Astrocyte of the hippocampus (primary cell): ENCODE results near the gene MMRN2.
A peak's percentile ranks its signal among the peaks of the same experiment; 100 is the strongest.

Experiments
- DNase-seq: peaks from one replicate; pipeline ENCODE4 v3.0.0; 2011; ENCODE audit warnings: low read depth, low spot score

MMRN2 gene

DNA sequence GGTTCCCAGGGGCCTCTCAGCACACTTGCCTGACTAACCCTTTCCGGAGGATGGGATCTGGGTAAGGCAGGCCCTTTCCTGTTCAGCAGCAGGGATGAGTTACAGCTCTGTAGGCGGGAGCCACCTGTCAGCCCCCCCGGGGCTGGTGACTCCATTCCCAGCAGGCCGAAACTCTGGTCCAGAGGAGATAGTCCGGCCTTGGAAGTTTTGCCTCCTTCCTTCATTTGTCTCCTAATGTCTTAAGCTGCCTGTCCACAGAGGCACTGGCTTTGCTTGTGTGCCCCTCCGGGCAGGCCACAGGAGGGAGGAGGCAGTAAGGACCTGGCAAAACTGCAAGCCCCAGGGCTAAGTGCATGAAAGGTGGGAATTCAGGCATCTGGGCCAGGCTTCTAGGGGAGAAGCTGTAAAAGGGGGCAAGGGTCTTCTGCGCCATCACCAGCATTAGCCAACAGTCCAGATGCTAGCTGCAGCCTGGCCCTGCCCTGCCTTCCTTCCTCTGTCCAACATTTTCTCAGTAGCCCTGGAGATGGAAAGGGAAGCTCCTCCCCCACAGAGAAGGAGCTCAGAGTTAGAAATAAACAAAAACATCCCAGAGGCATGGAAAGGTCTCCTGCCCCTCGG, 12.1 kb upstream of the MMRN2 start:
- DNase-seq: no peak

DNA sequence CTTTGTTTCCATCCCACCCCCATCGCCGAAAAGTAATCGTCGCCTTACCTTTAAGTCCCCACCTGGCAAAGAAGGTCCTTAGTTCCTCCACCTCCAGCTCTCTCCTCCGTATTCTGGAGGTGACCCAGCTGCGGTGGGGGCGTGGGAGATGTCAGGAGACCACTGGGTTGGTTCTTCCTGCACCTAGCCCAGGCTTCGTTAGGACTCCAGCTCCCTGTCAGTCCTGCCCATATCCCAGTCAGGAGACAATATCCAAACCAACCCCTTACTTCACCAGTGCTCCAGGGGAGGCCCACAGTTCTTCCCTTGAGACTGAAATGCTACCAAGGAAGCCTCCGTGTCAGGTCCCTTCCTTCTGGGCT, 11.6 kb upstream of the MMRN2 start:
- DNase-seq: no peak

GRCh38 chr10:86968271-86968993, 11.0 kb upstream of the MMRN2 start, which contains the start of gene ADIRF:
Gene ADIRF, plus strand, starts transcription at chr10:86968482. Its CDS starts 63 bp downstream, at chr10:86968545.
- no peak for DNase-seq

- no peak for DNase-seq
These were observed 10.1 kb upstream of the MMRN2 start for GRCh38 chr10:86967481-86967941.

DNA sequence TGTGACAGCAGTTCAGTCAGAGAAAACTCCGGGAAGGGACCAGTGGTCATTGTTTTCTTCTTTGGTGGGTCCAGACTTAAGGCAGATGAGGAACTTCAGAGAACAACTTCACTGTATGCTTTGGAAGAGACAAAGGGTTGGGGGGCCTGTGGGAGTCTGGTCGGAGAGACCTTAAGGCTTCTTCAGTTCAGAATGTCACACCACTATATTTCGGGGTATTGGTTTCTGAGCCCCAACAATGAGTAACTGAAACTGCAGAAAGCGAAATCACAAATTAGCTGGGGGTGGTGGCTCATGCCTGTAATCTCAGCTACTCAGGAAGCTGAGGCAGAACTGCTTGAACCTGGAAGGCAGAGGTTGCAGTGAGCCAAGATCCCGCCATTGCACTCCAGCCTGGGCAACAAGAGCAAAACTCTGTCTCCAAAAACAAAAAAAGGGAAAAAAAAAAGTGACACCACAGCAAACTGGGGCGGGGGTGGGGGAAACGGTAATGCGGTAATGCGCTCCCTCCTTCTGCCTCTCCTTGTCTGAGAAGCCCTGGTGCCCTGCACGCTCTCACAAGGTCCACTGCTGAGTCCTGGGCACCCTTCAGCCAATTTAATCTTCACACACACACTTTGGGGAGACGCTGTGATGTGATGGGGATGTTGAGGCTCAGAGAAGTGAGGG, 8.7 kb upstream of the MMRN2 start:
- no peak for DNase-seq

DNA sequence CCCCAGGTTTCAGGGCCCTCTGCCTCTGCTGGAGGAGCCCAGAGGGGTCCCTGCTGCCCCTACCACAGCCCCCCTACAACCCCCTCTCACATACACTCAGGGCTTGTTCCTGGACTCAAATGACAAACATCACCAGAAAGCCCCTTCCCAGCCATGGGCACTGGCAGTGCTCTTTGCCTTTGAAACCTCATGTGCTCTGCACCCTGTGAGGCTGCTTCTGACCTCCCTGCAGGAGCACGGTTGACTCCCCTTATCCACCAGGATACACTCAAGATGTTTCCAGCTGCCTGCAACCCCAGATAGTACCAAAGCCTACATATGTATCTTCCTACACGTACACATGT, 7.4 kb upstream of the MMRN2 start:
- no peak for DNase-seq

DNA sequence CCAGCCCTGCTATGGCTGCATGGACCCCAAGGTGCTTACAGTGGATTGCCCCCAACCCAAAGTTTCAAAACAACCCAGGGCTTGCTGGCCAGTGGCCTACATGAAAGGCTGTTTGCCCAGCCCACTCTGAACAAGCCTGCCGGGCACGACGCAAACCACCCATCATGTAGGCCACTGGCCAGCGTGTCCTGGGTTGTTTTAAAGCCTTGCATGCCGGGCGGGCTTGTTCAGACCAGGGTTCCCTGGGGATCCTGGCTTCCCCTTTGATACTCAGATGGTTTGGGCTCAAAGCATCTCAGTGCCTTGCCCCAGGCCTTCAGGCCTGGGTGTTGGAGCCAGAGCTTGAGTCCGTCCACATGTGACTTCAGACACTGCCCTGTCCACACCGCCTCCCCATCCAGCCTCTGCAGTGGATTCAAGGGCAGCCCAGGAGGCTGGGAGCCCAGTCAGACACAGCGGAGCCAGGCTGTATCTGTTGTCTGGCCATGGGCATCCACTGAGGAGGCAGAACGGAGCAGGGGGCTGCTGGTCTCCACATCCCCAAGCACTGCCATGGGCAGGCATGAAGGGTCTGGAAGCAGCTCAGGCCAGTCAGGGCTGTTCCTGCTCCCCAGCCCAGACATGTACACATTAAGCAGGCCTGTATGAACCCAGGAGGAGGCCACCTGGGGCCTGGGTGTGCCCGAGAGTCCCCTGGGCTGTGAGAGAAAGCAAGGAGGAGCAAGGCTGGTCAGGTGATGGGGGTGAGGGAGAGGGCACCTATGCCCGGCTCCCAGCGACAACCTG, 6.8 kb upstream of the MMRN2 start:
- DNase-seq: no peak

DNA sequence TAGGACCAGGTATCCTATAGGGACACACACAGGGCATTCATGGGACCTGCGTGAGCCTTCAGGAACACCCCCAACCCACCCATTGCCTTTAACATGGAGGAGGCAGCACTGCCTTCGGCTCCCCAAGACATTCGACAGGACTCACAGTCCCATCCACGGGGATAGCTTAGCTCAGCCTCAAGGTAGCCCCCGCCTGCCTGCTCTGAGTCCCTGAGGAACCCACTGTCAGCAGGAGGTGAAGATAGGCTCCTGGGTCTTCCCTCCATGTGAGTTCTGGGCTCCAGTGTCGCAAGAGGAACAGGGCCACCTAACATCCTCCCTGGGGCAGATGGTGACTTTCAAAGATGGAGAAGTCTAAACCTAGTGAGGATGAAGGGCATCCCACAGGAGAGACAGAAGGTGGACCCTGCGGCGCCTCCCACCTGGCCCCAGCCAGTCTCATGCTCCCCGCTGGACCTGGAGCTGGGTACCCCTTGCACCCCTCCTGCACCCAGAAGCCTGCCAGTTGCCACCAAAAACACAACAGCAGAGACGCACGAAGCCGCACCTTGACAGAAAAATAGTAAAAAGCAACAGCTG, 6.0 kb upstream of the MMRN2 start:
- DNase-seq: no peak

GRCh38 chr10:86962981-86963310, 5.5 kb upstream of the MMRN2 start:
- DNase-seq: no peak

GRCh38 chr10:86962136-86962980, 4.9 kb upstream of the MMRN2 start:
- no peak for DNase-seq

DNA sequence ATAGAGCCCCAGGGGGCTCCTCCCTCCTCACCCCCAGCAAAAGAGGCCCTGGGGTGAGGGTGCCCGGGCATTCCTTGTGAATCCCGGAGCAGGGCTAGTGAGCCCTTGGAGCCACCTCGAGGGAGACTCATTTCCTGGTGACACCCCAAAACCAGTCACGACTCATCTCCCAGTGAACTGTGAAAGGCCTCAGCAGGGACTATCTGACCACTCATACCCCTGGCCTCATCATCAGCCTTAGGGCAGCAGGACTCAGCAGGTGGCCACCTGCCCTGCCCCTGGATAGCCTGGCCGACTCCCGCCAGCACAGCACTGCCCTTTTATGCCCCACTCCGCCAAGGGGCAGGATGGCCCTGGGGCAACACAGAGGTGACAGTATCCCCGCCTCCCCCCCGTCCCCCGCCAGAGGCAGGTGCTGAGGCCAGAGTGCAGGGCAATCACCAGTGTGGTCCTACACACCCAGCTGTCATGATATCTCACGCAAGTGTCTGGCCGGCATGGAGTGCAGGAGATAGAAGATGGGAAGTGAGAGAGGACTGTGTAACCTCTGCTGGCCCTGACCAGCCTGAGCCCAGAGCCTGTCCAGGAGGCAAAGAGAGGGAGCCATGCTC, 4.2 kb upstream of the MMRN2 start:
- no peak for DNase-seq

DNA sequence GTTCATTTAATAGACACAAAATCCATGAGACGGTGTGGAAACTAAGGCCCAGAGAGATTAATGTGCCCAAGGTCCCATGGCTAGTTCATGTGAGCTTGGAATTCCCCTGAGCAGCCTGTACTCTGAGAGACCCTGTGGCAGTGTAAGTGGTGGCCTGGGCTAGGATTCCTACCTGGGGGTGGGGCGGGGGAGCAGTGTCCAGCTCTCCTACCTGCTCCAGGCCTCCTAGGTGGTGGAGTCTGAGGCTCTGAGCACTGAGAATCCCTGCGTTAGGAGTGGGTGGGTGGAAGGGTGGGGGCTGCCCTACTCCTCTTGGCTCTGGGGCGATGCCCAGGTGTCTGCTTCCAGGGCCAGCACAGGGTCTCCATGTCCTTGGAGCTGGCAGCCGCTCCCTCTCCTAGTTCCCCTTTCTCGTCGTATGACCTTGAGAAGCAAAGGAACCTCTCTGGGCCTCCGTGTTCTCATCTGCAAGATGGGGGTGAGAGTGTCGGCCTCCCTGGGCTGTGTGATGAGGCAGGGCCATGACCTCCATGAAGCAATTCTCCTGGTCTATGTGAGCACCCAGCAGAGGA, 3.5 kb upstream of the MMRN2 start:
- DNase-seq: no peak

GRCh38 chr10:86960003-86960862, 2.8 kb upstream of the MMRN2 start:
- DNase-seq: peak; percentile 65

- DNase-seq: no peak
These were observed 2.3 kb upstream of the MMRN2 start for GRCh38 chr10:86959737-86960002.

DNA sequence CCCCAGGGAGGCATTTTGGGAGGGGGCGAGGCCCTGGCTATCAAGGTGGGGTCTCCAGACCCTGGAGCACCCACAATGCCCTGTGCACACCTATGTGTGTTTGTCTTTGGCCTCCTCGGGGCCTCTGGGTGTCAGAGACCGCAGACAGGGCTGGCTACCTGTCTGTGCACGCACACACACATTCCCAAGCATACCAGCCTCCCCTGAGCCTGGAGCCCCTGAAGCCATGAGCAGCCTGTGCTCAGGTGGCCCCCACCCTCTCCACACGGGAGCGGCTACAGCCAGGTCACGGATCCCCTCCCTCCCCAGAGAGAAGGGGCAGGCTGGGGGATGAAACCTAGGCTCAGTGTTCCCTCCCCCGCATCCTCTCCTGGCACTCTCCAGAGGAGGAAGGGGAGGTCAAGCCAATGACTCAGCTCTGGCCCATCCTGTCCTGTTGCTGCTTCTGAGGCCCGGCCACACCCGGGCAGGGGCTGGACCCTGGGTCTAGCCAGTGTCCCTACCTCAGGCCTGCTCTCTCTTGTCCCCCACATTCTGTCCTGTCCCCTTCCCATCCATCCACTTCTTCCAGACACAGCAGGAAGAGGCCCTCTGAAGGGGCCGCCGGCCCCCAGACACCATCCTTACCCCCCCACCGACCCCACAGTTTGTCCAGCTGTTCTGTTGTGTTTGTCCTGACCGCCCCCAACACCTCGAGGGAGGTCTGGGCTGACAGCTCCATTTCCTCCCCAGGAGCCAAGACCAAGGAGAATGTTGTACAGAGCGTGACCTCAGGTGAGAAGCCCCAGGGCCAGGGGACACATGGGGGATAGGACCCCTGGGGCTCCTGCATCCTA, 1.7 kb upstream of the MMRN2 start:
- peak; percentile 44 for DNase-seq

- DNase-seq: peak; percentile 45
These were observed 893 bp upstream of the MMRN2 start, which contains the start of gene SNCG for GRCh38 chr10:86958116-86958900. Gene SNCG, plus strand, starts transcription at chr10:86958599. Its CDS starts 99 bp downstream, at chr10:86958698.

DNA sequence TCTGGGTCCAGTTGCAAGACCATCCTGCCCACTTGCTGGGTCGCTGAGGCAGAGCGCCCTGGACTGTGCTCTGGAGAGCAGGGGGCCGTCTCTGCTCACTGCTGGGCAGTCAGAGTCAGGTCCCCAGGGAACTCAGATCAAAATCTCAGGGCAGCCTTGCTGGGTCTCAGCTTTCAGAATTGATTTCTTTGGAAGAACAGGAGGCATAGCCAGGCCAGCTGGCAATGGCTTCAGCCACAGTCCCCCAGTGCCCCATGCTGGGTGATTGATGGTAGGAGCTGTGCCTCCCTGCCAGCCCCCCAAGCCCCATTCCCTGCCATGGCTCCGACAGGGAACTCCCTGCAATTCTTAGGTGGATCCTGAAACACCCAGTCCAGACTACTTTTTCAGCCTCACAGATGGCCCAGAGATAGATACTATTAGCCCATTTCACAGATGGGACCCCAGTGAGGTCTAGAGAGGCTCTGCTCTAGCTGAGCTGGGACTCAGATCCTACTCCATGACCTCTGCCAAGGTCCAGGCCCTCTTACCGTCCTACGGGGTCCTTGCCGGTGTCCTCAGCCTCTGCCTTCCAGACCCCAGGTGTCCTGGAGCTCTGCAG, 467 bp downstream of the MMRN2 start:
- DNase-seq: no peak
